HG02981 (cell line): ENCODE results near the gene TAOK1.
"Not testable (repeated sequence)": the region's sequence is repeated elsewhere in the genome, so short reads cannot be mapped to it uniquely, and the experiment has no call there.

Source experiments
- ATAC-seq: cut with Tn5 transposase; IDR thresholded peaks from one replicate; pipeline ENCODE4 v1.9.1; 2021; ENCODE audit warnings: mild to moderate bottlenecking, moderate library complexity; ENCODE audit not compliant: unreplicated experiment

Gene TAOK1

GRCh38 chr17:29443041-29443739, 53.0 kb downstream of the TAOK1 start:
- ATAC-seq: no peak

DNA sequence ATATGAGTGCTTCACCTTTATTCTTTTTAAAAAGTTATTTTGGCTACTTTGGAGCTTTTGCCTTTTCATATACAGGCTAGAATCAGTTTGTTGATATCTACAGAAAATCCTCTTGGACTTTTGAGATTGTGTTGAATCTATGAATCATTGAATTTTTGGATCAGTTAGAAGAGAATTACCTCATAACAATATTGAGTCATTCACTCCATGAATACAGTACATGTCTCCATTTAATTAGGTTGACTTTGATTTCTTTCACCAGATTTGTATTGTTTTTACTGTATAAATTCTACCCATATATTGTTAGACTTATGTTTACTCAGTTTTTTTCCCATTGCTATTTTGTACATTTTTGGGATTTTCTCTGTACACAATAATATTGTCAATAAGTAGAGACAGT, 54.4 kb downstream of the TAOK1 start:
- ATAC-seq: no peak

GRCh38 chr17:29445844-29446243, 55.7 kb downstream of the TAOK1 start:
- no peak for ATAC-seq

GRCh38 chr17:29449865-29450671, 59.9 kb downstream of the TAOK1 start:
- ATAC-seq: no peak

DNA sequence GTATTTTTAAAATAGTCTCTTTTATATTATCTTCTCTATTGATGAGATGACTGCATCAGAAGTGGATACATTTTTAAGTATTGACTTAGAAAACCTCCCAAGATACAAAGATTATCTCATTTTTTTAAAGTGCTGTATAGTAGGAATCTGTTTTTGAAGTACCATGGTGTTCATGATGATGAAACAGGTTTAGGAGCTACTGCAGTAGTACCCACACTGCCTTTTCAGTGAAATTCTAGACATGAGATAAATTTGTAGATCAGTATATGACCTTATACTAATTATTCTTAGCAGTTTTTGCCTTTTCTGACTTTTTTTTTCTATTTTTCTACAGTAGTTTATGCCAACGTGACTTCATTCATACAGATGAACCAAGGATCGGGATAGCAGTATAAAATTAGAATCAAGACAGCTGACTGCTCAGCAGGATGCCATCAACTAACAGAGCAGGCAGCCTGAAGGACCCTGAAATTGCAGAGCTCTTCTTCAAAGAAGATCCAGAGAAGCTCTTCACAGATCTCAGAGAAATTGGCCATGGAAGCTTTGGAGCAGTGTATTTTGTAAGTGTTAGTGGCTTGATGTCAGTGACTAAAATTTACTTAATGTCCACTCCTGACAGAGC, 61.1 kb downstream of the TAOK1 start:
- ATAC-seq: no peak

- ATAC-seq: no peak
Observed at GRCh38 chr17:29458066-29458465, 67.9 kb downstream of the TAOK1 start.

- no peak for ATAC-seq
Observed at GRCh38 chr17:29461483-29462206, 71.5 kb downstream of the TAOK1 start.

GRCh38 chr17:29469276-29469675, 79.1 kb downstream of the TAOK1 start:
- ATAC-seq: no peak

DNA sequence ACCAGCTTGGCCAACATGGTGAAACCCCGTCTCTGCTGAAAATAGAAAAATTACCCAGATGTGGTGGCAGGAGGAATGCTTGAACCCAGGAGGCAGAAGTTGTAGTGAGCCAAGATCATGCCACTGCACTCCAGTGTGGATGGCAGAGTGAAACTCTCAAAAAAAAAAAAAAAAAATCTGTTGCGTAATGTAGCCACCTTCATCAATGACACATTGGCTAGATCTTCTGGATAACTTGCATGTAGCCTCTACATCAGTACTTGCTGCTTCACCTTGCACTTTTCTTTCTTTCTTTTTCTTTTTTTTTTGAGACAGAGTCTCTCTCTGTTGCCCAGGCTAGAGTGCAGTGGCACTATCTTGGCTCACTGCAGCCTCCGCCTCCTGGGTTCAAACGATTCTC, 83.3 kb downstream of the TAOK1 start:
- ATAC-seq: not testable (repeated sequence)

GRCh38 chr17:29474297-29474696, 84.1 kb downstream of the TAOK1 start:
- ATAC-seq: no peak

DNA sequence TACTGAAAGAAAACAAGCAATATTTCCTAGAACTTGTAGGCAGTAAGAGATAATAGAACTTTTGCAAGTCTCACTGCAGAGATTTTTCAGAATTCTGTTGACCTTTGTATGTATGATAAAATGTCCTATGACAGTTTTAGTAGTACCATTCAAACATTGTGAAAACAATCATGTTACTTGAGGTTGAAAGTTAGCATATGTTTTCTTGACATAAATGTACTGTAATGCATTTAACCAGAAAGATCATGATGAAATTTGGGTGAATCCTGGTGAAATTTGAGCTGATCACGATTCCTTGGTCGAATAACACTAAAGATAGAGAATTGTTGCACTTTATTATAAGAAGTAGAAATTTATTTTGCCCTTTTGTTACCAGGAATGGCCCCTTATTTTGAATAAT, 85.7 kb downstream of the TAOK1 start:
- no peak for ATAC-seq

DNA sequence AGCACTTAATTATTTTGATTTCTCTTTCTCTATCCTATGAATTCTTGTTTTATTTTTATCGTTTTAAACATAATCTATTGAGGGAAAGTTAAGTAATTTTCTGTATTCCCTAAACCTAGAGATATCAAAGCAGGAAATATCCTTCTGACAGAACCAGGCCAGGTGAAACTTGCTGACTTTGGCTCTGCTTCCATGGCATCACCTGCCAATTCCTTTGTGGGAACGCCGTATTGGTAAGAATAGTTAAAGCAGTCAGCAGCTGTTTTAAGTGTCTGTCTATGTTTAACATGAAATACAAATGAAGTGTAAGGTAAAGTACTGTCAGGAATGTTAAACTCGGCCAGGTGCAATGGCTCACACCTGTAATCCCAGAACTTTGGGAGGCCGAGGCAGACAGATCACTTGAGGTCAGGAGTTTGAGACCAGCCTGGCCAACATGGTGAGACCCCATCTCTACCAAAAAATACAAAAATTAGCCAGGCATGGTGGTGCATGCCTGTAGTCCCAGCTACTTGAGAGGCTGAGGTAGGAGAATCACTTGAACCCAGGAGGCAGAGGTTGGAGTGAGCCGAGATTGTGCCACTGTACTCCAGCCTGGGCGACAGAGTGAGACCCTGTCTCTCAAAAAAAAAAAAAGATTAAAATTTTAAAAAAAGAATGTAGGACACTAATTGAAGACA, 90.2 kb downstream of the TAOK1 start:
- not testable (repeated sequence) for ATAC-seq

DNA sequence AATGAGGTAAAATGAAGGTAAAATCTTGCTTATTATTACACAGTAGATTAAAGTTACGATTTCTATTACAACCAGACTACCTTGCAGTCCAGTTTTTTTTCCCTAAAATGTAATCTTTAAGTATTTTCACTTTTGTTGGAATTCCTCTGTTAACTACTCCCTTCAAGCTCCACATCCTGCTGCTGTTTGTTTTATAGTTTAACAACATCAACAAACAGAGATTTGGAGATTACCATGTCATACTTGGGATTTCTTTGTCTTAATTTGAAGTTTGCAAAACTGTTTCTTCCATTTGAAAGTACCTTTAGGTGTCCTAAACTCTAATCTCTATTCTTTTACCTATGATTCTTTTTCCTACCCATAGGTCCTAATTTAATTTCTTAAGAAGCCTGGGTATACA, 93.3 kb downstream of the TAOK1 start:
- no peak for ATAC-seq

GRCh38 chr17:29495011-29495410, 104.8 kb downstream of the TAOK1 start:
- ATAC-seq: no peak

- ATAC-seq: no peak
Observed at GRCh38 chr17:29504711-29505110, 114.5 kb downstream of the TAOK1 start.

DNA sequence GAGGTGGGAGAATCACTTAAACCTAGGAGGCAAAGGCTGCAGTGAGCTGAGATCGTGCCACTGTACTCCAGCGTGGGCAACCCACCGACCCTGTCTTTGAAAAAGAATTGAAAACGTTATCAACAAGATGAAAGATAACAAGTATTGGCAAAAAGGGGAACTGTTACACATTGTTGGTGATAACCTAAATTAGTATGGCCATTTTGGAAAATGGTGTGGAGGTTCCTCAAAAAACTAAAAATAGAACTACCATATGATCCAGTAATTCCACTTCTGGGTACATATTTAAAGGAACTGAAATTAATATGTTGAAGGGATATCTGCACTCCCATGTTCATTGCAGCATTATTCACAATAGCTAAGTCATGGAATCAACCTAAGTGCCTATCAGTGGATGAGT, 115.7 kb downstream of the TAOK1 start:
- ATAC-seq: no peak

GRCh38 chr17:29510953-29511352, 120.8 kb downstream of the TAOK1 start:
- no peak for ATAC-seq

DNA sequence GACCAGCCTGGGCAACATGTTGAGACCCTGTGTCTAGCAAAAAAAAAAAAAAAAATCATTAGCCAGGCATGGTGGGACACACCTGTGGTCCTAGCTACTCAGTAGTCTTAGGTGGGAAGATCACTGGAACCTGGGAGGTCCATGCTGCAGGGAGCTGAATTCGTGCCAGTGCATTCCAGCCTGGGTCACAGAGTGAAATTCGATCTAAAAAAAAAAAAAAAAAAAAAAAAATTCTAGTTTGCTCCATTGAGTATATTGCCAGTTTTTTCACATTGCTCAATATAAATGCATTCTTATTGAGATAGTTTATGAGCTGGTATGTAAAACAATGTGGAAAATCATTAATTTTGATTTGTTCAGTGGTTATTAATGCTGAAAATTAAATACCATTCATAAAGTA, 124.6 kb downstream of the TAOK1 start:
- no peak for ATAC-seq

DNA sequence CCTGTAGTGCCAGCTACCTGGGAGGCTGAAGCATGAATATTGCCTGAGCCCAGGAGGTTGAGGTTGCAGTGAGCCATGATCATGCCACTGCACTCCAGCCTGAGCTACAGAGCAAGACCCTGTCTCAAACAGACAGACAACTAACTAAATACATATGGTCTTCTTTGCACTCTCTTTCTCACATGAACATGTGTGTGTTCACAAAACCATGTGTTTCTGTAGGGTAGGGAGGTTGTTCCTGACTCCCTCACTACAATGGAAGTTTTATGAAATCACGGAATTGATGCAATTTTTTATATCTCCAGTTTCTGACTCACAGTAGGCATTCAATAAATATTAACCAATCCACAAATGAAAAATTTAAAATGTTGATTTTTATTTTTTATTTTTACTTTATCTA, 128.2 kb downstream of the TAOK1 start:
- ATAC-seq: no peak

DNA sequence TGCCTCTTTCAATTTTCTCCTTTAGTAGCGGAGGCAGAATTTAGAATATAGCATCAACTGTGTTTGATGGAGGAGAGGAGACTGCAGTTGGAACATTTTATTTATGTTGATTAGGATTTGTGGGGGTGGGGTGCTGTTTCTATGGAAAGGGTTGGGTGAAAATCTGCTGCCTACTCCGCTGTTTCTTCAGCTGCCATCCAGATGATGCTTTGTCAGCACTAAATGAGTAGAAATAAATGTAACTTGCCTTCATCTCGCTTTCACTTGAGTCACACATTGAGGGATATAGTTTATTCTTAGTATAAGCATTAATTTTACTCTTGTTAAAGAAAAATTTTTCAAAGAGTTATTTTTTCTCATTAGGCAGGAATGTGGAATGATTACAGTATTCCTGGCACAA, 134.5 kb downstream of the TAOK1 start:
- no peak for ATAC-seq

DNA sequence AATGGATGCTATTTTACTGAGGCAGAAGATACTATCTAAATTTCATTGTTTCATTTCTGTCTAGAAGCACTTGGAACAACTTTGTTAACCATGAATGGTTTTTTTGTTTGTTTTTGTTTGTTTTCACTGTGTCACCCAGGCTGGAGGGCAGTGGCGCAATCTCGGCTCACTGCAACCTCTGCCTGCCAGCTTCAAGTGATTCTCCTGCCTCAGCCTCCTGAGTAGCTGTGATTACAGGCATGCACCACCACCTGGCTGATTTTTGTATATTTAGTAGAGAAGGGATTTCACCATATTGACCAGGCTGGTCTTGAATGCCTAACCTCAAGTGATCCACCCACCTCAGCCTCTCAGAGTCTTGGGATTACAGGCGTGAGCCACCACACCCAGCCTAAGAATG, 136.2 kb downstream of the TAOK1 start:
- no peak for ATAC-seq
